DOHH2 (cell line): Measurements from ENCODE around the gene NPM1.

ENCODE experiments used
- EZH2phosphoT487 ChIP-seq: fragments of 200-600 bp; sonication (generic); IDR thresholded peaks from 2 replicates; pipeline ENCODE4 v1.6.1; 2017; ENCODE audit warnings: borderline replicate concordance, mild to moderate bottlenecking, antibody characterized with exemption, low read length, moderate library complexity, mixed read lengths
- TF ChIP-seq, protein P1 (sequence below): fragments of 200-600 bp; sonication (generic); IDR thresholded peaks from one replicate; pipeline ENCODE4 v1.5.1; 2014; ENCODE audit warnings: antibody characterized with exemption, mild to moderate bottlenecking, low read depth, low read length; ENCODE audit not compliant: poor library complexity, severe bottlenecking

DNA sequence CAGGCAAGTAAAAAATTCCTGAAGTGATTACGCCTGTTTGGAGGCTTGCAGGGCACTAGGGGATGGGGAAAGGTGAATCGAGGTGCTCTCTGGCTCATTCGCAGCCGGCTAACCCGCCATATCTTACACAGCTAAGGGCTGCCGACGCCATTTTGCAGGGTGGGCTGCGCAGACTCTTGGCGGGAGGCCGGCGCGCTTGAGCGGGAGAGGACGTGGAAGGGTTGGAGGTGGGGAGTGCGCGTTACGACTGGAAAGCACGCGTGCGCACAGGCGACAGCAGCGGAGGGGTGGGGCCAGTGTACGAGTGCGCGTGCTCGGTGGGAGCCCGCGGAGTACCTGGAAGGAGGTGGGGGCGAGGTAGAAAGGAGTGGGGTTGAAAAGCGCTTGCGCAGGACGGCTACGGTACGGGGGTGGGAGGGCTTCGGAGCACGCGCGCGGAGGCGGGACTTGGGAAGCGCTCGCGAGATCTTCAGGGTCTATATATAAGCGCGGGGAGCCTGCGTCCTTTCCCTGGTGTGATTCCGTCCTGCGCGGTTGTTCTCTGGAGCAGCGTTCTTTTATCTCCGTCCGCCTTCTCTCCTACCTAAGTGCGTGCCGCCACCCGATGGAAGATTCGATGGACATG, at the start of gene NPM1:
- TF ChIP-seq, protein P1, sequence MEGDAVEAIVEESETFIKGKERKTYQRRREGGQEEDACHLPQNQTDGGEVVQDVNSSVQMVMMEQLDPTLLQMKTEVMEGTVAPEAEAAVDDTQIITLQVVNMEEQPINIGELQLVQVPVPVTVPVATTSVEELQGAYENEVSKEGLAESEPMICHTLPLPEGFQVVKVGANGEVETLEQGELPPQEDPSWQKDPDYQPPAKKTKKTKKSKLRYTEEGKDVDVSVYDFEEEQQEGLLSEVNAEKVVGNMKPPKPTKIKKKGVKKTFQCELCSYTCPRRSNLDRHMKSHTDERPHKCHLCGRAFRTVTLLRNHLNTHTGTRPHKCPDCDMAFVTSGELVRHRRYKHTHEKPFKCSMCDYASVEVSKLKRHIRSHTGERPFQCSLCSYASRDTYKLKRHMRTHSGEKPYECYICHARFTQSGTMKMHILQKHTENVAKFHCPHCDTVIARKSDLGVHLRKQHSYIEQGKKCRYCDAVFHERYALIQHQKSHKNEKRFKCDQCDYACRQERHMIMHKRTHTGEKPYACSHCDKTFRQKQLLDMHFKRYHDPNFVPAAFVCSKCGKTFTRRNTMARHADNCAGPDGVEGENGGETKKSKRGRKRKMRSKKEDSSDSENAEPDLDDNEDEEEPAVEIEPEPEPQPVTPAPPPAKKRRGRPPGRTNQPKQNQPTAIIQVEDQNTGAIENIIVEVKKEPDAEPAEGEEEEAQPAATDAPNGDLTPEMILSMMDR: no peak
- no peak for TF ChIP-seq EZH2phosphoT487
